HCT116 (cell line): Measurements from ENCODE around the gene ACOT12. TPM values are rescaled to one million over a fixed set of nuclear protein-coding genes. Genes with fewer than 3 reads are reported as not detected.

Experiments used
- ATAC-seq: fragments of 200-7000 bp; cut with Tn5 transposase; 2 replicates; pipeline ENCODE4 v1.9.1; 2020; ENCODE audit warnings: mild to moderate bottlenecking, moderate library complexity
- BruUV-seq: library from RNA; stranded (reverse); fragments of 400-500 nt; replicated peaks from 2 replicates; lab custom pipeline; 2021; lab: Mats Ljungman, UMichigan
- CTCF ChIA-PET: fragments of 300-600 bp; sonication (Branson Sonifier 250); formaldehyde crosslinking; loops from one replicate; lab custom pipeline; 2021; ENCODE audit warnings: antibody characterized with exemption; lab: Charles Lee
- POLR2A ChIA-PET: fragments of 300-600, 350-600 bp; sonication (Branson Sonifier 250); formaldehyde crosslinking; loops from one replicate; lab custom pipeline; 2021; ENCODE audit warnings: antibody characterized with exemption; lab: Charles Lee
- RAD21 ChIA-PET, 2 experiments: fragments of 300-600 bp; sonication (Branson Sonifier 250); formaldehyde crosslinking; loops; one replicate each; lab custom pipeline; 2023; ENCODE audit warnings: low total read pairs in 2 of 2; ENCODE audit not compliant: uncharacterized antibody in 2 of 2, unreplicated experiment in 2 of 2, low non-redundant PET in 1 of 2; lab: Charles Lee
- DNase-seq: peaks from one replicate; pipeline ENCODE4 v3.0.0-alpha.2; 2010; ENCODE audit warnings: low read depth, low spot score
- H2AFZ ChIP-seq: fragments of 200-600 bp; shearing (Covaris generic), sonication (generic); 2 replicates; pipeline ENCODE4 v1.6.1; 2017; ENCODE audit warnings: low read depth, mixed run types, mixed read lengths, antibody characterized with exemption, low read length; ENCODE audit not compliant: poor library complexity, severe bottlenecking
- H3K27ac ChIP-seq: 2 replicates; pipeline ENCODE4 v1.5.1; 2012; ENCODE audit warnings: low read depth, low read length
- H3K27me3 ChIP-seq: fragments of 200-600 bp; sonication (generic); 2 replicates; pipeline ENCODE4 v1.6.1; 2016; ENCODE audit warnings: mixed run types, low read length, mixed read lengths; ENCODE audit not compliant: insufficient read depth
- H3K36me3 ChIP-seq, 2 experiments: fragments of 200-500 bp in 1 of 2; fragments of 200-600 bp in 1 of 2; sonication (Bioruptor generic) in 1 of 2; sonication (generic) in 1 of 2; 2 replicates each; pipeline versions ENCODE4 v1.5.1 to v1.6.1; 2014 to 2016; ENCODE audit warnings: low read length in 2 of 2, inconsistent platforms in 1 of 2, mixed read lengths in 1 of 2, mixed run types in 1 of 2; ENCODE audit not compliant: insufficient read depth in 2 of 2, control insufficient read depth in 1 of 2
- H3K4me1 ChIP-seq, 2 experiments: fragments of 200-600 bp in 1 of 2; sonication (generic) in 1 of 2; 2 replicates each; pipeline versions ENCODE4 v1.5.1 to v1.6.1; 2012 to 2017; ENCODE audit warnings: low read length in 2 of 2, inconsistent platforms in 1 of 2, mild to moderate bottlenecking in 1 of 2, mixed read lengths in 1 of 2, mixed run types in 1 of 2, moderate library complexity in 1 of 2; ENCODE audit not compliant: insufficient read depth in 2 of 2, control insufficient read depth in 1 of 2
- H3K4me2 ChIP-seq: fragments of 200-600 bp; sonication (generic); 2 replicates; pipeline ENCODE4 v1.6.1; 2017; ENCODE audit warnings: mixed run types, low read length, mixed read lengths
- H3K4me3 ChIP-seq, 2 experiments: fragments of 200-600 bp in 1 of 2; sonication (generic) in 1 of 2; replicated peaks in 1 of 2; 2 replicates each; pipeline ENCODE4 v1.5.1; 2011 to 2016; ENCODE audit warnings: low read length in 2 of 2, control low read depth in 1 of 2, low read depth in 1 of 2, mild to moderate bottlenecking in 1 of 2, mixed read lengths in 1 of 2, mixed run types in 1 of 2
- H3K79me2 ChIP-seq: fragments of 200-600 bp; sonication (generic); 2 replicates; pipeline ENCODE4 v1.6.1; 2017; ENCODE audit warnings: mild to moderate bottlenecking, mixed run types, low read length, moderate library complexity, mixed read lengths; ENCODE audit not compliant: insufficient read depth
- H3K9ac ChIP-seq: fragments of 200-600 bp; sonication (generic); 2 replicates; pipeline ENCODE4 v1.6.1; 2016; ENCODE audit warnings: low read length, mixed read lengths
- H3K9me2 ChIP-seq: fragments of 200-600 bp; sonication (generic), shearing (Covaris generic); 2 replicates; pipeline ENCODE4 v1.6.1; 2017; ENCODE audit warnings: mixed run types, mild to moderate bottlenecking, moderate library complexity; ENCODE audit not compliant: insufficient read depth
- H3K9me3 ChIP-seq, 2 experiments: fragments of 200-500 bp in 1 of 2; fragments of 200-600 bp in 1 of 2; sonication (Bioruptor generic) in 1 of 2; sonication (generic) in 1 of 2; 2 replicates each; pipeline ENCODE4 v1.6.1; 2014 to 2017; ENCODE audit warnings: low read length in 2 of 2, mixed read lengths in 2 of 2, inconsistent platforms in 1 of 2, low read depth in 1 of 2, mild to moderate bottlenecking in 1 of 2, mixed run types in 1 of 2, moderate library complexity in 1 of 2; ENCODE audit not compliant: control insufficient read depth in 1 of 2, insufficient read depth in 1 of 2
- H4K20me1 ChIP-seq: fragments of 200-600 bp; sonication (generic), shearing (Covaris generic); 2 replicates; pipeline ENCODE4 v1.6.1; 2017; ENCODE audit warnings: mixed run types, mild to moderate bottlenecking, moderate library complexity; ENCODE audit not compliant: insufficient read depth
- intact Hi-C: fragments of 100-400 bp; cut with micrococcal nuclease; formaldehyde crosslinking; loops from 2 replicates; pipeline ENCODE4 v1.10.0; 2022
- total RNA-seq: library from RNA; stranded (reverse); gene quantifications from one replicate; pipeline ENCODE4 v1.2.1, GENCODE V29; 2021; ENCODE audit not compliant: unreplicated experiment
- TF ChIP-seq, protein P1 (sequence below), 3 experiments: fragments of 200-600 bp in 1 of 3; sonication (generic) in 1 of 3; IDR thresholded peaks in 2 of 3; conservative IDR thresholded peaks in 1 of 3; 2 replicates each; pipeline ENCODE4 v1.5.1; 2012 to 2017; ENCODE audit warnings: low read depth in 2 of 3, low read length in 2 of 3, antibody characterized with exemption in 1 of 3, borderline replicate concordance in 1 of 3, control low read depth in 1 of 3, mild to moderate bottlenecking in 1 of 3, mixed read lengths in 1 of 3, mixed run types in 1 of 3, moderate library complexity in 1 of 3; ENCODE audit not compliant: insufficient read depth in 1 of 3
- TF ChIP-seq, protein P2 (sequence below): IDR thresholded peaks from 2 replicates; pipeline ENCODE4 v1.6.1; 2011; ENCODE audit warnings: mild to moderate bottlenecking, low read length, moderate library complexity; ENCODE audit not compliant: insufficient replicate concordance; ENCODE audit errors: extremely low read depth
- TF ChIP-seq, protein P3 (sequence below): IDR thresholded peaks from 2 replicates; pipeline ENCODE4 v1.6.1; 2012

The ACOT12 gene
- total RNA-seq, 1 experiment from 2014 or later, result not detected

- Histone ChIP-seq H3K27ac (no peak overlapping the region), H3K4me3 (no peak overlapping the region), H3K9ac (no peak overlapping the region), H3K9me3 (peaks cover 0 to 8% of the 10 kb centered on the region in 2 experiments; a peak in 1 of 4 replicates), H3K27me3 (no peaks in the 10 kb centered on the region), H2AFZ (no peak overlapping the region), H3K4me1 (no peaks in the 10 kb centered on the region), H4K20me1 (no peaks in the 10 kb centered on the region), H3K79me2 (no peaks in the 10 kb centered on the region), H3K36me3 (no peaks in the 10 kb centered on the region), H3K4me2 (no peak overlapping the region), H3K9me2 (no peaks in the 10 kb centered on the region)
- no TSS peak for BruUV-seq
- RAD21 ChIA-PET, result no interaction called here
- CTCF ChIA-PET, result no interaction called here
- POLR2A ChIA-PET, result no interaction called here
- ATAC-seq (no peak), DNase-seq (no peak)
- intact Hi-C loops, result no loop called here
- TF ChIP-seq, protein P1, sequence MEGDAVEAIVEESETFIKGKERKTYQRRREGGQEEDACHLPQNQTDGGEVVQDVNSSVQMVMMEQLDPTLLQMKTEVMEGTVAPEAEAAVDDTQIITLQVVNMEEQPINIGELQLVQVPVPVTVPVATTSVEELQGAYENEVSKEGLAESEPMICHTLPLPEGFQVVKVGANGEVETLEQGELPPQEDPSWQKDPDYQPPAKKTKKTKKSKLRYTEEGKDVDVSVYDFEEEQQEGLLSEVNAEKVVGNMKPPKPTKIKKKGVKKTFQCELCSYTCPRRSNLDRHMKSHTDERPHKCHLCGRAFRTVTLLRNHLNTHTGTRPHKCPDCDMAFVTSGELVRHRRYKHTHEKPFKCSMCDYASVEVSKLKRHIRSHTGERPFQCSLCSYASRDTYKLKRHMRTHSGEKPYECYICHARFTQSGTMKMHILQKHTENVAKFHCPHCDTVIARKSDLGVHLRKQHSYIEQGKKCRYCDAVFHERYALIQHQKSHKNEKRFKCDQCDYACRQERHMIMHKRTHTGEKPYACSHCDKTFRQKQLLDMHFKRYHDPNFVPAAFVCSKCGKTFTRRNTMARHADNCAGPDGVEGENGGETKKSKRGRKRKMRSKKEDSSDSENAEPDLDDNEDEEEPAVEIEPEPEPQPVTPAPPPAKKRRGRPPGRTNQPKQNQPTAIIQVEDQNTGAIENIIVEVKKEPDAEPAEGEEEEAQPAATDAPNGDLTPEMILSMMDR (IDR thresholded peaks at IDR 0.05 in 2 of 3, conservative IDR thresholded peaks at IDR 0.05 in 1 of 3; ENCODE audit: borderline replicate concordance in 1 of 3, insufficient read depth in 1 of 3, low read depth in 2 of 3, low read length in 2 of 3), result no peak
Measured at GRCh38 chr5:81397176-81397575, 3.2 kb upstream of the ACOT12 start.

GRCh38 chr5:81395262-81395661 is 1.3 kb upstream of the ACOT12 start:
- BruUV-seq, result no TSS peak
- H3K9me3 ChIP-seq, result peaks cover 0 to 8% of the 10 kb centered on the region in 2 experiments; a peak in 1 of 4 replicates
- no peaks in the 10 kb centered on the region for H3K79me2 ChIP-seq
- no peak for DNase-seq
- intact Hi-C loops, result no loop called here
- no peak overlapping the region for H3K4me2 ChIP-seq
- H3K27me3 ChIP-seq, result no peaks in the 10 kb centered on the region
- no peak overlapping the region for H2AFZ ChIP-seq
- ChIA-PET CTCF (no interaction called here), RAD21 (no interaction called here), POLR2A (no interaction called here)
- H3K27ac ChIP-seq, result no peak overlapping the region
- no peaks in the 10 kb centered on the region for H4K20me1 ChIP-seq
- no peak overlapping the region for H3K9ac ChIP-seq
- no peak overlapping the region for H3K4me3 ChIP-seq
- ATAC-seq, result no peak
- H3K4me1 ChIP-seq, result no peaks in the 10 kb centered on the region
- H3K36me3 ChIP-seq, result no peaks in the 10 kb centered on the region
- TF ChIP-seq, protein P2, sequence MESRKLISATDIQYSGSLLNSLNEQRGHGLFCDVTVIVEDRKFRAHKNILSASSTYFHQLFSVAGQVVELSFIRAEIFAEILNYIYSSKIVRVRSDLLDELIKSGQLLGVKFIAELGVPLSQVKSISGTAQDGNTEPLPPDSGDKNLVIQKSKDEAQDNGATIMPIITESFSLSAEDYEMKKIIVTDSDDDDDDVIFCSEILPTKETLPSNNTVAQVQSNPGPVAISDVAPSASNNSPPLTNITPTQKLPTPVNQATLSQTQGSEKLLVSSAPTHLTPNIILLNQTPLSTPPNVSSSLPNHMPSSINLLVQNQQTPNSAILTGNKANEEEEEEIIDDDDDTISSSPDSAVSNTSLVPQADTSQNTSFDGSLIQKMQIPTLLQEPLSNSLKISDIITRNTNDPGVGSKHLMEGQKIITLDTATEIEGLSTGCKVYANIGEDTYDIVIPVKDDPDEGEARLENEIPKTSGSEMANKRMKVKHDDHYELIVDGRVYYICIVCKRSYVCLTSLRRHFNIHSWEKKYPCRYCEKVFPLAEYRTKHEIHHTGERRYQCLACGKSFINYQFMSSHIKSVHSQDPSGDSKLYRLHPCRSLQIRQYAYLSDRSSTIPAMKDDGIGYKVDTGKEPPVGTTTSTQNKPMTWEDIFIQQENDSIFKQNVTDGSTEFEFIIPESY, result no peak
- TF ChIP-seq, protein P3, sequence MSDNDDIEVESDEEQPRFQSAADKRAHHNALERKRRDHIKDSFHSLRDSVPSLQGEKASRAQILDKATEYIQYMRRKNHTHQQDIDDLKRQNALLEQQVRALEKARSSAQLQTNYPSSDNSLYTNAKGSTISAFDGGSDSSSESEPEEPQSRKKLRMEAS, result no peak
- TF ChIP-seq, all 23 proteins: peak for 0
- no peaks in the 10 kb centered on the region for H3K9me2 ChIP-seq
